GM21447 (cell line): ENCODE measurements around the gene LNX1.
A peak's percentile ranks its signal among the peaks of the same experiment; 100 is the strongest.

Experiments
- ATAC-seq: cut with Tn5 transposase; IDR thresholded peaks from one replicate; pipeline ENCODE4 v1.9.1; 2021; ENCODE audit not compliant: unreplicated experiment

Gene LNX1

GRCh38 chr4:53601251-53601764 lies 10.0 kb upstream of the LNX1 start:
- ATAC-seq, result no peak

- peak; percentile 61 for ATAC-seq
Observed at GRCh38 chr4:53599632-53600031, 8.3 kb upstream of the LNX1 start.

- no peak for ATAC-seq
Observed at GRCh38 chr4:53598901-53599300, 7.6 kb upstream of the LNX1 start.

GRCh38 chr4:53598483-53598882 lies 7.2 kb upstream of the LNX1 start:
- no peak for ATAC-seq

- no peak for ATAC-seq
Observed at GRCh38 chr4:53596901-53597300, 5.6 kb upstream of the LNX1 start.

GRCh38 chr4:53595834-53596233 lies 4.5 kb upstream of the LNX1 start:
- ATAC-seq, result no peak

- no peak for ATAC-seq
Observed at GRCh38 chr4:53595204-53595603, 3.9 kb upstream of the LNX1 start.

- ATAC-seq, result no peak
Observed at GRCh38 chr4:53593765-53594164, 2.5 kb upstream of the LNX1 start.

- ATAC-seq, result no peak
Observed at GRCh38 chr4:53592686-53593501, 1.6 kb upstream of the LNX1 start.

- no peak for ATAC-seq
Observed at GRCh38 chr4:53592122-53592521, 836 bp upstream of the LNX1 start.

GRCh38 chr4:53590187-53590586 lies 1.1 kb downstream of the LNX1 start:
- no peak for ATAC-seq

- no peak for ATAC-seq
Observed at GRCh38 chr4:53589511-53589910, 1.8 kb downstream of the LNX1 start.

GRCh38 chr4:53587135-53587534 lies 4.2 kb downstream of the LNX1 start:
- ATAC-seq, result no peak

- ATAC-seq, result no peak
Observed at GRCh38 chr4:53586121-53586816, 5.0 kb downstream of the LNX1 start.

- no peak for ATAC-seq
Observed at GRCh38 chr4:53584658-53585057, 6.6 kb downstream of the LNX1 start.

GRCh38 chr4:53583513-53583912 lies 7.8 kb downstream of the LNX1 start:
- no peak for ATAC-seq

- no peak for ATAC-seq
Observed at GRCh38 chr4:53582194-53582593, 9.1 kb downstream of the LNX1 start.

GRCh38 chr4:53580274-53580673 lies 11.0 kb downstream of the LNX1 start:
- no peak for ATAC-seq

- no peak for ATAC-seq
Observed at GRCh38 chr4:53579826-53580225, 11.5 kb downstream of the LNX1 start.

GRCh38 chr4:53576676-53577372 lies 14.5 kb downstream of the LNX1 start:
- ATAC-seq, result no peak

GRCh38 chr4:53576071-53576617 lies 15.1 kb downstream of the LNX1 start:
- no peak for ATAC-seq
